PFSK-1 (cell line): ENCODE results near the gene LITAFD.

Source experiments
- POLR2AphosphoS5 ChIP-seq: IDR thresholded peaks from 2 replicates; pipeline ENCODE4 v1.6.1; 2012; ENCODE audit warnings: low read depth, mild to moderate bottlenecking, control low read depth, low read length, moderate library complexity
- SIN3A ChIP-seq: IDR thresholded peaks from 2 replicates; pipeline ENCODE4 v1.6.1; 2012; ENCODE audit warnings: mild to moderate bottlenecking, low read length, moderate library complexity, borderline replicate concordance; ENCODE audit not compliant: insufficient read depth
- TAF1 ChIP-seq: IDR thresholded peaks from 2 replicates; pipeline ENCODE4 v1.6.1; 2012; ENCODE audit warnings: low read length, control low read depth, borderline replicate concordance; ENCODE audit not compliant: insufficient read depth
- TF ChIP-seq, protein P1 (sequence below), 2 experiments: IDR thresholded peaks; 2 replicates each; pipeline versions ENCODE4 v1.6.1 to v1.8.0; 2011 to 2012; ENCODE audit warnings: low read depth in 2 of 2, low read length in 2 of 2, control low read depth in 1 of 2, inconsistent platforms in 1 of 2, mild to moderate bottlenecking in 1 of 2, moderate library complexity in 1 of 2; ENCODE audit not compliant: insufficient read depth in 1 of 2

DNA sequence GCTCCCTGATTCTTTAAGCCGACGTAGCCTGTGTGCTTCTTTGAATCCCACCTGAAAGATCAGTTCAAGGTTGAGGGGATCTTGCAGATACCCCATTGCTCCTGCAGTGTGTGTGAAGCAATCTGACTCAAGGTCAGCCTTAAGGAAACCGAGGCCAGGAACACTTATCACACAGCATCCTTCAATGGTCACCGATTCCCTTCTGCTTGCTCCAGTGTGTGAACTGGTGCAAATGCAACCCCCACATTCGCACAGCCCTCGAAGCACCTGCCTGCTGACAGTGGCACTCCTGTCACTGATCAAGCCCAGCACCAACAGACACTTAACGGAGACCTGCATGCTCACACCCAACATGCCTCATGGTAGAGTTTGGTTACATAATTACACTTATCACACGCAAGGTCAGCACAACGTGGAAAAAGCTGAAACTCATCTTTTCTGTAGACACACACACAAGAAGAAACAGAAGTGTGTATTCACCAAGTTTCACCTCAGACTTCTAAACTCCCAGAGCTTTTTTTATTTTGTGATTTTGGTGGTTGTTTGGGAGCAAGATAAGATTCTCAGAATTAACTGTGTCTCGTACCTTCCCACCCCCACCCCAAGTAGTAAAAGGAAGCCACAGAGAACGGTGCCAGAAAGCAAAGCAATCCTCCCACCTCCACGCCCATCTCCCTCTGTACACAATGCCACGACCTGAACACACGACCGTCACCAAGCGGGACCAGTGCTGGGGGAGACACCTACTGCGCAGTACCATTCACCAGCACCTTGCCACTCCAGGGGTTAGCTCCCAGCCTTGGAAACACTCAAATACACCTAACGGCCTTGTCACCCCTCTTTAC is 37.2 kb downstream of the LITAFD start:
- TF ChIP-seq TAF1 (no peak), SIN3A (no peak), POLR2AphosphoS5 (no peak)
- TF ChIP-seq, protein P1, sequence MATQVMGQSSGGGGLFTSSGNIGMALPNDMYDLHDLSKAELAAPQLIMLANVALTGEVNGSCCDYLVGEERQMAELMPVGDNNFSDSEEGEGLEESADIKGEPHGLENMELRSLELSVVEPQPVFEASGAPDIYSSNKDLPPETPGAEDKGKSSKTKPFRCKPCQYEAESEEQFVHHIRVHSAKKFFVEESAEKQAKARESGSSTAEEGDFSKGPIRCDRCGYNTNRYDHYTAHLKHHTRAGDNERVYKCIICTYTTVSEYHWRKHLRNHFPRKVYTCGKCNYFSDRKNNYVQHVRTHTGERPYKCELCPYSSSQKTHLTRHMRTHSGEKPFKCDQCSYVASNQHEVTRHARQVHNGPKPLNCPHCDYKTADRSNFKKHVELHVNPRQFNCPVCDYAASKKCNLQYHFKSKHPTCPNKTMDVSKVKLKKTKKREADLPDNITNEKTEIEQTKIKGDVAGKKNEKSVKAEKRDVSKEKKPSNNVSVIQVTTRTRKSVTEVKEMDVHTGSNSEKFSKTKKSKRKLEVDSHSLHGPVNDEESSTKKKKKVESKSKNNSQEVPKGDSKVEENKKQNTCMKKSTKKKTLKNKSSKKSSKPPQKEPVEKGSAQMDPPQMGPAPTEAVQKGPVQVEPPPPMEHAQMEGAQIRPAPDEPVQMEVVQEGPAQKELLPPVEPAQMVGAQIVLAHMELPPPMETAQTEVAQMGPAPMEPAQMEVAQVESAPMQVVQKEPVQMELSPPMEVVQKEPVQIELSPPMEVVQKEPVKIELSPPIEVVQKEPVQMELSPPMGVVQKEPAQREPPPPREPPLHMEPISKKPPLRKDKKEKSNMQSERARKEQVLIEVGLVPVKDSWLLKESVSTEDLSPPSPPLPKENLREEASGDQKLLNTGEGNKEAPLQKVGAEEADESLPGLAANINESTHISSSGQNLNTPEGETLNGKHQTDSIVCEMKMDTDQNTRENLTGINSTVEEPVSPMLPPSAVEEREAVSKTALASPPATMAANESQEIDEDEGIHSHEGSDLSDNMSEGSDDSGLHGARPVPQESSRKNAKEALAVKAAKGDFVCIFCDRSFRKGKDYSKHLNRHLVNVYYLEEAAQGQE (IDR thresholded peaks at IDR 0.05; ENCODE audit: insufficient read depth in 1 of 2, low read depth in 2 of 2, low read length in 2 of 2), result no peak
